ENCODE results near the gene OR4M2.
A peak's percentile ranks its signal among the peaks of the same experiment; 100 is the strongest.
"Not testable (repeated sequence)": the region's sequence is repeated elsewhere in the genome, so short reads cannot be mapped to it uniquely, and the experiment has no call there.

OR4M2 gene

GRCh38 chr15:22080227-22080626 lies at the start of gene OR4M2:
TSS of gene OR4M2 (plus strand) at chr15:22080527. CDS start at chr15:22080625, 98 bp downstream.
- H3K4me3 ChIP-seq (ENCODE audit: low read depth in 1 of 2, low read length in 2 of 2); H3K9me3 ChIP-seq (ENCODE audit: insufficient read depth, low read length, severe bottlenecking); H3K27me3 ChIP-seq (ENCODE audit: insufficient read depth, low read length, poor library complexity); H3K9ac ChIP-seq (ENCODE audit: low read depth, low read length); H3K27ac ChIP-seq (ENCODE audit: low read length); H3K79me2 ChIP-seq (ENCODE audit: insufficient read depth, low read length); H4K20me1 ChIP-seq (ENCODE audit: insufficient read depth, low read length); H3K4me1 ChIP-seq (ENCODE audit: insufficient read depth, low read length); DNase-seq; H3K36me3 ChIP-seq (ENCODE audit: insufficient read depth, low read length); H2AFZ ChIP-seq (ENCODE audit: low read depth, low read length); ATAC-seq (ENCODE audit: insufficient read depth, low read depth); H3K4me2 ChIP-seq (ENCODE audit: insufficient read depth, low read length): not testable (repeated sequence)

- not testable (repeated sequence) for H3K4me2 ChIP-seq (ENCODE audit: insufficient read depth, low read length); DNase-seq; H3K27ac ChIP-seq (ENCODE audit: low read length); H4K20me1 ChIP-seq (ENCODE audit: insufficient read depth, low read length); ATAC-seq (ENCODE audit: insufficient read depth, low read depth); H3K9ac ChIP-seq (ENCODE audit: low read depth, low read length); H3K79me2 ChIP-seq (ENCODE audit: insufficient read depth, low read length); H3K4me3 ChIP-seq (ENCODE audit: low read depth in 1 of 2, low read length in 2 of 2); H3K27me3 ChIP-seq (ENCODE audit: insufficient read depth, low read length, poor library complexity); H2AFZ ChIP-seq (ENCODE audit: low read depth, low read length); H3K4me1 ChIP-seq (ENCODE audit: insufficient read depth, low read length); H3K36me3 ChIP-seq (ENCODE audit: insufficient read depth, low read length); H3K9me3 ChIP-seq (ENCODE audit: insufficient read depth, low read length, severe bottlenecking)
These were observed 11.1 kb upstream of the OR4M2 start for GRCh38 chr15:22069267-22069666.

GRCh38 chr15:22081386-22081785 lies 1.1 kb downstream of the OR4M2 start:
- ATAC-seq (ENCODE audit: insufficient read depth, low read depth); H3K4me2 ChIP-seq (ENCODE audit: insufficient read depth, low read length): not testable (repeated sequence)

GRCh38 chr15:22098616-22099253 lies 18.4 kb downstream of the OR4M2 start:
- not testable (repeated sequence) for H3K4me2 ChIP-seq (ENCODE audit: insufficient read depth, low read length); H3K4me1 ChIP-seq (ENCODE audit: insufficient read depth, low read length); H2AFZ ChIP-seq (ENCODE audit: low read depth, low read length); H3K9ac ChIP-seq (ENCODE audit: low read depth, low read length); H3K27ac ChIP-seq (ENCODE audit: low read length); H3K27me3 ChIP-seq (ENCODE audit: insufficient read depth, low read length, poor library complexity); H3K36me3 ChIP-seq (ENCODE audit: insufficient read depth, low read length); H4K20me1 ChIP-seq (ENCODE audit: insufficient read depth, low read length); DNase-seq; H3K79me2 ChIP-seq (ENCODE audit: insufficient read depth, low read length); H3K4me3 ChIP-seq (ENCODE audit: low read depth in 1 of 2, low read length in 2 of 2); H3K9me3 ChIP-seq (ENCODE audit: insufficient read depth, low read length, severe bottlenecking)
- ATAC-seq (ENCODE audit: insufficient read depth, low read depth): peak; percentile 89

More at GRCh38 chr15:22081386-22081785, 1.1 kb downstream of the OR4M2 start:
- DNase-seq; H2AFZ ChIP-seq (ENCODE audit: low read depth, low read length); H3K79me2 ChIP-seq (ENCODE audit: insufficient read depth, low read length); H3K27ac ChIP-seq (ENCODE audit: low read length); H3K27me3 ChIP-seq (ENCODE audit: insufficient read depth, low read length, poor library complexity); H4K20me1 ChIP-seq (ENCODE audit: insufficient read depth, low read length); H3K4me1 ChIP-seq (ENCODE audit: insufficient read depth, low read length); H3K9me3 ChIP-seq (ENCODE audit: insufficient read depth, low read length, severe bottlenecking); H3K4me3 ChIP-seq (ENCODE audit: low read depth in 1 of 2, low read length in 2 of 2); H3K9ac ChIP-seq (ENCODE audit: low read depth, low read length); H3K36me3 ChIP-seq (ENCODE audit: insufficient read depth, low read length): not testable (repeated sequence)

- not testable (repeated sequence) for H2AFZ ChIP-seq (ENCODE audit: low read depth, low read length); H3K4me1 ChIP-seq (ENCODE audit: insufficient read depth, low read length); H3K36me3 ChIP-seq (ENCODE audit: insufficient read depth, low read length); H3K27ac ChIP-seq (ENCODE audit: low read length); H3K9ac ChIP-seq (ENCODE audit: low read depth, low read length); H3K79me2 ChIP-seq (ENCODE audit: insufficient read depth, low read length); H3K27me3 ChIP-seq (ENCODE audit: insufficient read depth, low read length, poor library complexity); H4K20me1 ChIP-seq (ENCODE audit: insufficient read depth, low read length); DNase-seq; H3K4me3 ChIP-seq (ENCODE audit: low read depth in 1 of 2, low read length in 2 of 2); H3K9me3 ChIP-seq (ENCODE audit: insufficient read depth, low read length, severe bottlenecking); H3K4me2 ChIP-seq (ENCODE audit: insufficient read depth, low read length)
- peak; percentile 81 for ATAC-seq (ENCODE audit: insufficient read depth, low read depth)
These were observed 19.1 kb downstream of the OR4M2 start for GRCh38 chr15:22099289-22099891.

GRCh38 chr15:22122033-22122432 lies 41.7 kb downstream of the OR4M2 start:
- H3K27me3 ChIP-seq (ENCODE audit: insufficient read depth, low read length, poor library complexity); H3K79me2 ChIP-seq (ENCODE audit: insufficient read depth, low read length); H3K4me1 ChIP-seq (ENCODE audit: insufficient read depth, low read length); H2AFZ ChIP-seq (ENCODE audit: low read depth, low read length); ATAC-seq (ENCODE audit: insufficient read depth, low read depth); H3K27ac ChIP-seq (ENCODE audit: low read length); H4K20me1 ChIP-seq (ENCODE audit: insufficient read depth, low read length); DNase-seq; H3K9me3 ChIP-seq (ENCODE audit: insufficient read depth, low read length, severe bottlenecking); H3K4me3 ChIP-seq (ENCODE audit: low read depth in 1 of 2, low read length in 2 of 2); H3K36me3 ChIP-seq (ENCODE audit: insufficient read depth, low read length); H3K4me2 ChIP-seq (ENCODE audit: insufficient read depth, low read length); H3K9ac ChIP-seq (ENCODE audit: low read depth, low read length): not testable (repeated sequence)
